HepG2 (cell line): ENCODE measurements around the gene SPARC. TPM values are rescaled to one million over a fixed set of nuclear protein-coding genes. Genes with fewer than 3 reads are reported as not detected.
A peak's percentile ranks its signal among the peaks of the same experiment; 100 is the strongest.

Experiments used
- DR1 ChIP-seq: sonication (generic); formaldehyde crosslinking; IDR thresholded peaks from 2 replicates; pipeline ENCODE4 v1.8.0; 2021; ENCODE audit warnings: mild to moderate bottlenecking, missing genetic modification reagents, inconsistent platforms
- FOXP1 ChIP-seq, 2 experiments: fragments of 450-650 bp in 1 of 2; IDR thresholded peaks; 2 replicates each; pipeline ENCODE4 v1.6.1; 2017 to 2018; ENCODE audit warnings: antibody characterized with exemption in 1 of 2
- HOXA7 ChIP-seq: sonication (generic); formaldehyde crosslinking; IDR thresholded peaks from 2 replicates; pipeline ENCODE4 v1.8.1; 2022; ENCODE audit warnings: mild to moderate bottlenecking, missing genetic modification reagents, moderate library complexity
- ISL2 ChIP-seq: sonication (generic); formaldehyde crosslinking; IDR thresholded peaks from 2 replicates; pipeline ENCODE4 v1.5.0; 2020; ENCODE audit warnings: missing genetic modification reagents
- KDM6A ChIP-seq: IDR thresholded peaks from 2 replicates; pipeline ENCODE4 v1.6.1; 2016; ENCODE audit warnings: low read depth
- KMT2B ChIP-seq: IDR thresholded peaks from 2 replicates; pipeline ENCODE4 v1.6.1; 2016; ENCODE audit warnings: missing genetic modification reagents, missing compliant biosample characterization
- LCORL ChIP-seq, 2 experiments: fragments of 450-650 bp in 1 of 2; sonication (generic) in 1 of 2; formaldehyde crosslinking in 1 of 2; IDR thresholded peaks; 2 replicates each; pipeline versions ENCODE4 v1.5.0 to v1.6.1; 2017 to 2020; ENCODE audit warnings: antibody characterized with exemption in 1 of 2, missing genetic modification reagents in 1 of 2
- MEIS2 ChIP-seq: sonication (generic); formaldehyde crosslinking; IDR thresholded peaks from 2 replicates; pipeline ENCODE4 v1.9.0; 2021; ENCODE audit warnings: mild to moderate bottlenecking, missing genetic modification reagents
- MYC ChIP-seq: sonication (generic); formaldehyde crosslinking; IDR thresholded peaks from 2 replicates; pipeline ENCODE4 v1.9.0; 2021; ENCODE audit warnings: missing genetic modification reagents, borderline replicate concordance
- NR2C2 ChIP-seq: sonication (generic); formaldehyde crosslinking; IDR thresholded peaks from 2 replicates; pipeline ENCODE4 v1.4.0; 2020; ENCODE audit warnings: missing genetic modification reagents, mild to moderate bottlenecking, moderate library complexity, borderline replicate concordance
- SP5 ChIP-seq: IDR thresholded peaks from 2 replicates; pipeline ENCODE4 v1.6.1; 2016; ENCODE audit warnings: low read depth, borderline replicate concordance
- TEAD3 ChIP-seq: optimal IDR thresholded peaks from 2 replicates; pipeline ENCODE3; 2016; ENCODE audit warnings: borderline replicate concordance
- THAP11 ChIP-seq: IDR thresholded peaks from 2 replicates; pipeline ENCODE4 v1.6.1; 2016; ENCODE audit warnings: missing biosample characterization, missing genetic modification reagents
- ZBTB8A ChIP-seq: sonication (generic); formaldehyde crosslinking; IDR thresholded peaks from 2 replicates; pipeline ENCODE4 v1.4.0; 2020; ENCODE audit warnings: mild to moderate bottlenecking, low read depth, missing genetic modification reagents, borderline replicate concordance
- ZFY ChIP-seq: sonication (generic); formaldehyde crosslinking; IDR thresholded peaks from 2 replicates; pipeline ENCODE4 v1.4.0; 2020; ENCODE audit warnings: missing genetic modification reagents
- ZNF564 ChIP-seq: sonication (generic); formaldehyde crosslinking; IDR thresholded peaks from 2 replicates; pipeline ENCODE4 v1.8.1; 2023; ENCODE audit warnings: mild to moderate bottlenecking, missing genetic modification reagents
- ZNF674 ChIP-seq: sonication (generic); formaldehyde crosslinking; IDR thresholded peaks from 2 replicates; pipeline ENCODE4 v1.5.0; 2020; ENCODE audit warnings: low read depth, mild to moderate bottlenecking, missing genetic modification reagents
- ZNF746 ChIP-seq: sonication (generic); formaldehyde crosslinking; IDR thresholded peaks from 2 replicates; pipeline ENCODE4 v1.8.0; 2022; ENCODE audit warnings: mild to moderate bottlenecking, missing genetic modification reagents
- ZNF775 ChIP-seq: sonication (generic); formaldehyde crosslinking; IDR thresholded peaks from 2 replicates; pipeline ENCODE4 v1.4.0; 2020; ENCODE audit warnings: missing genetic modification reagents, mild to moderate bottlenecking, moderate library complexity, borderline replicate concordance
- ZNF790 ChIP-seq: sonication (generic); formaldehyde crosslinking; IDR thresholded peaks from 2 replicates; pipeline ENCODE4 v1.8.0; 2022; ENCODE audit warnings: missing genetic modification reagents, mild to moderate bottlenecking, borderline replicate concordance
- ZNF839 ChIP-seq: sonication (generic); formaldehyde crosslinking; IDR thresholded peaks from 2 replicates; pipeline ENCODE4 v1.4.0; 2020; ENCODE audit warnings: missing genetic modification reagents, mild to moderate bottlenecking, borderline replicate concordance
- polyA plus RNA-seq, 8 experiments: library from polyadenylated mRNA; depleted of rRNA in 3 of 8; stranded (reverse) in 7 of 8; unstranded in 1 of 8; fragments of >200 nt; fragmentation: Illumina TruSeq in 4 of 8; extraction: Trizol in 4 of 8; gene quantifications; 2 replicates each; pipeline versions ENCODE4 v1.2.1 to v1.2.3, GENCODE V29; 2011 to 2016; ENCODE audit warnings: low read depth in 4 of 8, missing spikeins in 1 of 8, mixed read lengths in 1 of 8; ENCODE audit not compliant: insufficient read depth in 1 of 8
- total RNA-seq, 5 experiments: library from RNA; depleted of rRNA; stranded (reverse); fragments of >200 nt; fragmentation: Illumina TruSeq; extraction: Trizol; gene quantifications; 2 replicates each; pipeline ENCODE4 v1.2.3, GENCODE V29; 2016; ENCODE audit warnings: low read depth in 1 of 5
- TF ChIP-seq, protein P1 (sequence below): sonication (generic); formaldehyde crosslinking; IDR thresholded peaks from 2 replicates; pipeline ENCODE4 v1.4.0; 2020; ENCODE audit warnings: missing genetic modification reagents
- TF ChIP-seq, protein P2 (sequence below): sonication (generic); formaldehyde crosslinking; IDR thresholded peaks from 2 replicates; pipeline ENCODE4 v1.8.1; 2023; ENCODE audit warnings: mild to moderate bottlenecking, missing genetic modification reagents, borderline replicate concordance
- TF ChIP-seq, protein P3 (sequence below): sonication (generic); formaldehyde crosslinking; IDR thresholded peaks from 2 replicates; pipeline ENCODE4 v1.4.0; 2020; ENCODE audit warnings: missing genetic modification reagents
- TF ChIP-seq, protein P4 (sequence below): sonication (generic); formaldehyde crosslinking; IDR thresholded peaks from 2 replicates; pipeline ENCODE4 v1.4.0; 2020; ENCODE audit warnings: missing genetic modification reagents

The SPARC gene
- total and polyA plus RNA-seq, 2 of the 13 experiments (the other 11 are each of a cell fraction or from before 2014, with no cell fraction given), result 76.7 to 192 TPM

DNA sequence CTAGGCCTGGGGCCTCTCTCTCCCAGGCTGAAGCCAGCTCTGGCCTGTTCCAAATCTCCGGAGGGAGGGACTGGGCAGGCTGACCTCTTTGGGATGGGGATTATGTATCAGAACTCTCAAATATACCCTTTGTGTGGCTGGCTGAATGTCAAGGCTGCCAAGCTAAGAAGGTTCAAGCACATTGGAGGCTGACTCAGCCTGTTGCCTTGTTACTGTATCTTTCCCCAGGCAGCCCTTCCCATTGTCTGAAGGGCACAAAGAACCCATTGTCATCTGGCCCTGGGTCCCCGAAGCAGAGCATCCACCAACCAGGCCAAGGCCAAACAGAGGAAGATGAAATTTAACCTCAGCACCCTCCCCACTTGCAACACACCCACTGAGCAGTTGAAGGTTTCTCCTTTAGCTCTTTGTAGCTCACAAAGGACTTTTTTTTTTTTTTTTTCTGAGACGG lies 7.3 kb upstream of the SPARC start (continued):
- TF ChIP-seq MYC (CRISPR knock-in tag) (no peak; the same call in 1 of the 2 replicates), KDM6A (CRISPR knock-in tag) (no peak), ZNF674 (CRISPR knock-in tag) (no peak), ZNF564 (CRISPR knock-in tag) (no peak), SP5 (CRISPR knock-in tag) (peak; percentile 62; the same call in 1 of the 2 replicates), ISL2 (no peak), ZNF839 (CRISPR knock-in tag) (no peak), ZNF775 (CRISPR knock-in tag) (no peak), FOXP1 (IDR thresholded peaks at IDR 0.05) (no peak), FOXP1 (CRISPR knock-in tag; IDR thresholded peaks at IDR 0.05) (no peak), TEAD3 (peak; percentile 20), LCORL (IDR thresholded peaks at IDR 0.05) (no peak), LCORL (CRISPR knock-in tag; IDR thresholded peaks at IDR 0.05) (no peak), THAP11 (CRISPR knock-in tag) (0 out of 2 replicates have a peak, but pooled peaks have one; percentile 47), ZFY (CRISPR knock-in tag) (peak; percentile 63), HOXA7 (CRISPR knock-in tag) (no peak), NR2C2 (CRISPR knock-in tag) (no peak), DR1 (CRISPR knock-in tag) (no peak), MEIS2 (no peak), ZNF790 (CRISPR knock-in tag) (no peak), KMT2B (CRISPR knock-in tag) (0 out of 2 replicates have a peak, but pooled peaks have one; percentile 32), ZBTB8A (CRISPR knock-in tag) (no peak), ZNF746 (CRISPR knock-in tag) (no peak)
- TF ChIP-seq, protein P1, sequence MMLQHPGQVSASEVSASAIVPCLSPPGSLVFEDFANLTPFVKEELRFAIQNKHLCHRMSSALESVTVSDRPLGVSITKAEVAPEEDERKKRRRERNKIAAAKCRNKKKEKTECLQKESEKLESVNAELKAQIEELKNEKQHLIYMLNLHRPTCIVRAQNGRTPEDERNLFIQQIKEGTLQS, result peak; percentile 74
- TF ChIP-seq, protein P2, sequence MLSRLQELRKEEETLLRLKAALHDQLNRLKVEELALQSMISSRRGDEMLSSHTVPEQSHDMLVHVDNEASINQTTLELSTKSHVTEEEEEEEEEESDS (CRISPR knock-in tag), result no peak
- TF ChIP-seq, protein P3, sequence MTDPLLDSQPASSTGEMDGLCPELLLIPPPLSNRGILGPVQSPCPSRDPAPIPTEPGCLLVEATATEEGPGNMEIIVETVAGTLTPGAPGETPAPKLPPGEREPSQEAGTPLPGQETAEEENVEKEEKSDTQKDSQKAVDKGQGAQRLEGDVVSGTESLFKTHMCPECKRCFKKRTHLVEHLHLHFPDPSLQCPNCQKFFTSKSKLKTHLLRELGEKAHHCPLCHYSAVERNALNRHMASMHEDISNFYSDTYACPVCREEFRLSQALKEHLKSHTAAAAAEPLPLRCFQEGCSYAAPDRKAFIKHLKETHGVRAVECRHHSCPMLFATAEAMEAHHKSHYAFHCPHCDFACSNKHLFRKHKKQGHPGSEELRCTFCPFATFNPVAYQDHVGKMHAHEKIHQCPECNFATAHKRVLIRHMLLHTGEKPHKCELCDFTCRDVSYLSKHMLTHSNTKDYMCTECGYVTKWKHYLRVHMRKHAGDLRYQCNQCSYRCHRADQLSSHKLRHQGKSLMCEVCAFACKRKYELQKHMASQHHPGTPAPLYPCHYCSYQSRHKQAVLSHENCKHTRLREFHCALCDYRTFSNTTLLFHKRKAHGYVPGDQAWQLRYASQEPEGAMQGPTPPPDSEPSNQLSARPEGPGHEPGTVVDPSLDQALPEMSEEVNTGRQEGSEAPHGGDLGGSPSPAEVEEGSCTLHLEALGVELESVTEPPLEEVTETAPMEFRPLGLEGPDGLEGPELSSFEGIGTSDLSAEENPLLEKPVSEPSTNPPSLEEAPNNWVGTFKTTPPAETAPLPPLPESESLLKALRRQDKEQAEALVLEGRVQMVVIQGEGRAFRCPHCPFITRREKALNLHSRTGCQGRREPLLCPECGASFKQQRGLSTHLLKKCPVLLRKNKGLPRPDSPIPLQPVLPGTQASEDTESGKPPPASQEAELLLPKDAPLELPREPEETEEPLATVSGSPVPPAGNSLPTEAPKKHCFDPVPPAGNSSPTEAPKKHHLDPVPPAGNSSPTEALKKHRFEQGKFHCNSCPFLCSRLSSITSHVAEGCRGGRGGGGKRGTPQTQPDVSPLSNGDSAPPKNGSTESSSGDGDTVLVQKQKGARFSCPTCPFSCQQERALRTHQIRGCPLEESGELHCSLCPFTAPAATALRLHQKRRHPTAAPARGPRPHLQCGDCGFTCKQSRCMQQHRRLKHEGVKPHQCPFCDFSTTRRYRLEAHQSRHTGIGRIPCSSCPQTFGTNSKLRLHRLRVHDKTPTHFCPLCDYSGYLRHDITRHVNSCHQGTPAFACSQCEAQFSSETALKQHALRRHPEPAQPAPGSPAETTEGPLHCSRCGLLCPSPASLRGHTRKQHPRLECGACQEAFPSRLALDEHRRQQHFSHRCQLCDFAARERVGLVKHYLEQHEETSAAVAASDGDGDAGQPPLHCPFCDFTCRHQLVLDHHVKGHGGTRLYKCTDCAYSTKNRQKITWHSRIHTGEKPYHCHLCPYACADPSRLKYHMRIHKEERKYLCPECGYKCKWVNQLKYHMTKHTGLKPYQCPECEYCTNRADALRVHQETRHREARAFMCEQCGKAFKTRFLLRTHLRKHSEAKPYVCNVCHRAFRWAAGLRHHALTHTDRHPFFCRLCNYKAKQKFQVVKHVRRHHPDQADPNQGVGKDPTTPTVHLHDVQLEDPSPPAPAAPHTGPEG (CRISPR knock-in tag), result no peak
- TF ChIP-seq, protein P4, sequence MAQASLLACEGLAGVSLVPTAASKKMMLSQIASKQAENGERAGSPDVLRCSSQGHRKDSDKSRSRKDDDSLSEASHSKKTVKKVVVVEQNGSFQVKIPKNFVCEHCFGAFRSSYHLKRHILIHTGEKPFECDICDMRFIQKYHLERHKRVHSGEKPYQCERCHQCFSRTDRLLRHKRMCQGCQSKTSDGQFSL (CRISPR knock-in tag), result no peak
